Left renal cortex interstitium (tissue), 4 donors: ENCODE results near the gene XPO5. TPM values are rescaled to one million over a fixed set of nuclear protein-coding genes. Genes with fewer than 3 reads are reported as not detected.
"Not testable (repeated sequence)": the region's sequence is repeated elsewhere in the genome, so short reads cannot be mapped to it uniquely, and the experiment has no call there.

Source experiments
- DNase-seq, 4 donors: peaks; one replicate each; pipeline ENCODE4 v3.0.0-alpha.2; 2013; ENCODE audit warnings: low read depth in 4 of 4, low spot score in 2 of 4, missing footprints in 1 of 4
- polyA plus RNA-seq, 4 donors: library from polyadenylated mRNA; unstranded; fragments of 120-200 nt; gene quantifications; one replicate each; pipeline ENCODE4 v1.2.1, GENCODE V29; 2013; ENCODE audit not compliant: insufficient read length in 4 of 4

XPO5 gene
- polyA plus RNA-seq, result 10 to 100 TPM; 39.8 to 58.0 (median 46.0) TPM

GRCh38 chr6:43575772-43576551 lies at the start of gene XPO5, which contains the start of gene POLH:
XPO5 (minus strand) TSS chr6:43576038; CDS start chr6:43575864, 174 bp downstream.
POLH (plus strand) TSS chr6:43576185; CDS start chr6:43582320, 6,135 bp downstream.
- DNase-seq, result peak; percentile 67 to 85 (median 76)

GRCh38 chr6:43625393-43625992 lies 49.7 kb upstream of the XPO5 start:
- no peak for DNase-seq

DNA sequence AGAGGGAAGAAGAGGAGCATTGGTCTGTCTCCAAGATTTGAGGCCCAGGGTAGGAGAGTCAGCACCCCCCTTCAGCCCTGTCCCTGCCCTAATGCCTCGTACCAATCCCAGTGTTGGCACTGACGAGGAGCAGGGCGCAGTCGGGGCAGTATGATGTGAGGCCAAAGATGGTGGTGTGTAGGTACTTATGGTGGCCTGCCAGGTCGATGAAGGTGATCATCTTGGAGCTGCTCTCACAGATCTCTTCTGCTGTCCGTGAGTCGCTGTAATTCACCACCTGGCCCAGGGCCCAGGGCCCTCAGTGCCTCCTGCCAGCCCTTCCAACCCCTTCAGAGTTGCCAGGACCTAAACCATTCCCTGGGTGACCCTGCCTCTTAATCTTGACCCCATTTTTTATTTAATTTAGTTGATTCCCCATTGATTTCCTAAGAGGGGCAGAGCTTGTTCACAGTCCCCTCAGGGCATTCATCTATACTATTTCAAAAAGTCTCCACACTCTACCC lies 49.0 kb upstream of the XPO5 start:
- DNase-seq, result no peak

GRCh38 chr6:43623880-43624785 lies 48.3 kb upstream of the XPO5 start:
- DNase-seq, result no peak

- no peak for DNase-seq
Observed at GRCh38 chr6:43622541-43622940, 46.7 kb upstream of the XPO5 start.

DNA sequence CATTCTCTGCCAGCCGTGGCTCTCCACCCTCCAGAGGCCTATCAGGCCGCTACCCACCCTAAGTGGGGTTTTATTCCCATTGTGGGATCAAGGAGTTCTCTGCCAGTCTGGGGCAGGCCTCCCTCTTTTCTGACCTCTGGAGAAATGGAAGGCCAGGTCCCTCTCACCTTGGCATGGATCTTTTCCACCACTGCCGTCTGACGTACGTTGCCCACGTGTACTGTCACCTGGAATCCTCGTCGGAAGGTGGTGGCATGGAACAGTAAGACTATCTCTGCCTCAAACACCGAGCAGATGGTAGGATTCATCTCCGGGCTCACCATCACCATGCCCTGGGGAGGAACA lies 46.0 kb upstream of the XPO5 start:
- no peak for DNase-seq

DNA sequence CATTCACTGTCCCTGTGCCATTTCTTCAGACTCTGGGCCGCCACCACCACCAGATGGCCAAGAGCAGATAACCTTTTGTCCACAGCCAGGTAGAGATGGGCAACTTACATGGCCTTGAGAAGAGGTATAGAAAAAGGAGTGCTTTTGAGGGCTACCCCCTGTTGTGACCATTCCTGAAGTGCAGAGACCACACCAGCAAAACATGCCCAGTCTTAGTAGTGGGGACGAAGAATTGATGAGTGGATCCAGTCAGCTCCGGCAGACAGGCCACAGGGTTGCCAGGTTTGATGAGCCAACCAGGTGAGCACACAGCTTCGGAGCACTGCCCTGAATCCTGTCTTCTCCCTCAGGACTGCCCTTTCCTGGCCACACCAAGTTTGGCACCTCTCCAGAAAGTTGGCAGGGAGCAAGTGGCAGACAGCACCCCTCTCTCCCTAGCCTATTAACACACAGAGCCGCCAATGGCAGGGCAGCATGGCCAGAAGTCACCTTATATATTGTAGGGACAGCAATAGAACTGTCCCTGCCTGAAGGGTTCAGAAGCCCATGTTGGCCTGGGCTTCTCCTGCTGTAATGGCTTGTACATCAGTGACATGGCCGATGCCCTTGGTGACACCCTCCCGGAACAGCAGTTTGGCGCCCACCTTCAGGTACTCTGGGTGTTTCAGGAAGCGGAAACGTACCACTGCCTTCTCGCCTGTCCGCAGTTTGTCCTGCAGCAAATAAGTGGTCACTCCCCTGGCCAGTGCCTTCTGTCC lies 45.4 kb upstream of the XPO5 start:
- no peak for DNase-seq

- DNase-seq, result no peak
Observed at GRCh38 chr6:43616725-43617472, 41.1 kb upstream of the XPO5 start.

- DNase-seq, result no peak
Observed at GRCh38 chr6:43614396-43614730, 38.5 kb upstream of the XPO5 start.

- DNase-seq, result no peak
Observed at GRCh38 chr6:43613721-43614395, 38.0 kb upstream of the XPO5 start.

- no peak for DNase-seq
Observed at GRCh38 chr6:43610431-43610830, 34.6 kb upstream of the XPO5 start.

DNA sequence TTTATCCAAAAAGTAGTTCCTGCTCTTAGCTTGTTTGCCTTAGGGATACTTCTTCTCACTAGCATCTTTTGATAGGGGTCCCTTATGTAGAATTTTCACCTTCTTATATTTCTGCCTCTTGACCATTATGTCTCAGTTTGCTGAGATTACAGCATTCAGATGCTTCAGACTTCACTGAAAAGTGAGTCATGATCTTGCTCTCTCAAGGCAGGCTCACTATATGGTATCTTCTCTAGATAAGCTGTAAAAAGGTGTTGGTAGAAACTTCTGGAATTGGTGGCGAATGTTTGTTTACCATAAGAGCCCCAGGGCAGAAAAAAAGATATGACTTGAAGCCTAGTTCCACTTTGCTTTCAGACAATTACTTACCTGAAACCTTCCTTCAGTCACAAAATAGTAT lies 33.6 kb upstream of the XPO5 start:
- DNase-seq, result no peak

- DNase-seq, result no peak
Observed at GRCh38 chr6:43608807-43609206, 33.0 kb upstream of the XPO5 start.

DNA sequence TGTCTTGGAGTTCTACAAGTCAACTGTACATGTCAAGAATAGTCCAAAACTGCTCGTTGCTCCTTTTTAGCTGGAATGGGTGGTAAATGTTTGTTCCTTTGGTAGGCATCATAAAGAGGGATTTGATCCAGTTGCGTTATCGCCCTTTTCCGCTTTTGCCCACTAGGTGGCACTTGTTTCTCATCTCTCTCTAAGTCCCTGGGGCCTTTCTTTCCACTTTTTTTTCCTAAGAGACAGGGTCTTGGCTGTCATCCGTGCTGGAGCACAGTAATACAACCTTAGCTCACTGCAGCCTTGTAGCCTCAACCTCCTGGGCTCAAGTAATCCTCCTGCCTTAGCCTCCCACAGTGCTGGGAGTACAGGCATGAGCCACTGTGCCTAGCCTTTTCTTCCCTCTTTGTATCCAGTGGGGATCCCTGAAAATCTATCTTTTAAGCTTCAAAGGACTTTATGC lies 32.5 kb upstream of the XPO5 start:
- DNase-seq, result peak; percentile 39 to 60 (median 54)

DNA sequence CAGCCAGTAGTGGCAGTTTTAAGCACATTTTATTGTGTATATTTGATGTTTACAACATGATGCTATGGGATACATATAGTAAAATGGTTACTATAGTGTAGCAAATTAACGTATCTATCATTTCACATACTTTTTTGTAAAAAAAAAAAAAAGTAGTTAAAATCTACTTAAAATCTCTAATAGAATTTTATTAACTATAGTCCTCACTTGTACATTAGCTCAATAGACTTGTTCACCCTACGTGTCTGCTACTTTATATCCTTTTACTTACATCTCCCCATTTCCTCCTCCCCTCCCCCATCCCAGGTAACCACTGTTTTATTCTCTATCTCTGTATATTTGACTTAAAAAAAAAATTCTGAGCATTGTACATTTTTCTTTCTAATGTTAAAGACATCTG lies 30.2 kb upstream of the XPO5 start:
- DNase-seq, result no peak

GRCh38 chr6:43604174-43604573 lies 28.3 kb upstream of the XPO5 start:
- DNase-seq, result no peak

GRCh38 chr6:43600595-43600994 lies 24.8 kb upstream of the XPO5 start:
- no peak for DNase-seq

- no peak for DNase-seq
Observed at GRCh38 chr6:43593938-43594337, 18.1 kb upstream of the XPO5 start.

GRCh38 chr6:43589564-43589963 lies 13.7 kb upstream of the XPO5 start:
- DNase-seq, result not testable (repeated sequence)
